NCI-H2107 (cell line): Measurements from ENCODE around the gene APAF1.

Experiments used
- DNase-seq: peaks from one replicate; lab custom pipeline; 2025; lab: John Stamatoyannopoulos, UW

APAF1 gene

GRCh38 chr12:98758331-98758730, 113.2 kb downstream of the APAF1 start:
- DNase-seq: no peak

DNA sequence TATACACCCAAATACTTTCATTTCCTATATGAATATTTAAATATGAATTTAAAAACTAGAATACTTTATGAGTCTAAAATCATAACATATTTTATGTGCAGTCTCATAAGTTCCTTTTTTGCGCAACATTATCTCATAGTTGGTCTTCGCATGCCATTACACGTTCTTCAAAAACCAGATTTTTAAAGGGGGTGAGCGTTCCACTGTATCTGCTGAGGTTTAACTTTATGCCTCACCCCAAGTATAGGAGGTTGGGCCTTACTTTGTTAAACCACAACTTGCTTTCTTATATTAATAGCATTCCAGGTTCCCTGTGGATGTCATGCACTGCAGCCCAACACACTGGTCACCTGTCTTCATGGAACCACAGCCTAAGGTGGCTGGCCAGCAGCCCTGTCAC, 118.6 kb downstream of the APAF1 start:
- DNase-seq: no peak

DNA sequence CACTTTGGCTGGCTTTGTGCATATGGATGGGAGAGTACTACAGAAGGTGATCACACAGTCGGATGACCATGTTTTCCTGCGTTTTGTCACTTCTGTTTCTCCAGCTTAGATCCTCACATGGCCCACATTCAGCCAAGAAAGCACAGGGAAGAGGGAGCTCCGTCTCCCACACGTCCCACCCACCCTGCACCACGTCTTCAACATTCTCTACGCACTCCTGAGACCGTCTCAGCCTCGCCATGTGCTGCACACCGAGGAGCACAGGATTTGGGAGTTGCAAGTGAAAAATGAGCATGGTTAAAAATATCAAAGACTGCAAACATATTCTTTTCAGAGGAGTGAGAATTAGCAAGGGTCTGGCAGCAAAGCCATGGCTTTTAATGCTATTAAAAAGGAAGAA, 122.2 kb downstream of the APAF1 start:
- no peak for DNase-seq

DNA sequence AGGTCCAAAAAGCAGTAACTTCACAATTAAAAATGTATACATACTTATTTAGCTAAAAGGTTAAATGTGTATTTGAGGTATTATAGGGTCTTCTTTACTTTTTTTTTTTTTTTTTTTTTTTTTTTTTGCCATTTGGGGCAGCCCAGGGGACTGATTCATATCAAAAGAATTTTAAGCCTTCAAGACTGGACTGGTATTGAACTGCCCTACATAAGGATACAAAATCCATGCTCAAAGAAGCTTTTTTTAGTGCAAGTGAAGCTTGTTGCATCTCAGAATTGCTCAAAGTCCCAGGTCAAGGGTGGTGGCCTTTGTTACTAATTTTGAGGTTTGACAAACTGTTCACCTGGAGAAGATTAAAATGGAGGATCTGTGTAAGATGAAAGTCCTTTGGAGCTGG, 124.0 kb downstream of the APAF1 start:
- DNase-seq: no peak

DNA sequence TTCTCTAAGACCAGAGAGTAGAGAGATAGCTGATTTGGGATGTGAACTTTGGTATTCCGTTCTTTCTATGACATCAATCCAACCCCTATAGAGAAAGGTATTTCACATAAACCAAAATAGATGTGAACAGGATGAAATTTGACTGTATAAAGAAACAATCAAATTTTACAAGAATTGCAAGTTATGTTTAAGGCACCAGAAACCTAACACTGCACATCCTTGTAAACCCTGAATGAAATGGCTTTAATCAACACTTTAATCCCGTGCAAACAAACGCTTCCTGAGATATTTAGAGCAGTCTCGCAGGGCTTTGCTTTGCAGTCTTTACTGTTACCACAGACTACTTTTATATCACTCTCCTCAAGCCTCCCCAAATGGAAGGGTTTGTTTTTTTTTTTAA, 125.1 kb downstream of the APAF1 start:
- DNase-seq: no peak

- DNase-seq: no peak
Measured at GRCh38 chr12:98771811-98772752, 127.0 kb downstream of the APAF1 start.

- DNase-seq: no peak
Measured at GRCh38 chr12:98772818-98773217, 127.7 kb downstream of the APAF1 start.

- DNase-seq: no peak
Measured at GRCh38 chr12:98780261-98780660, 135.2 kb downstream of the APAF1 start.

DNA sequence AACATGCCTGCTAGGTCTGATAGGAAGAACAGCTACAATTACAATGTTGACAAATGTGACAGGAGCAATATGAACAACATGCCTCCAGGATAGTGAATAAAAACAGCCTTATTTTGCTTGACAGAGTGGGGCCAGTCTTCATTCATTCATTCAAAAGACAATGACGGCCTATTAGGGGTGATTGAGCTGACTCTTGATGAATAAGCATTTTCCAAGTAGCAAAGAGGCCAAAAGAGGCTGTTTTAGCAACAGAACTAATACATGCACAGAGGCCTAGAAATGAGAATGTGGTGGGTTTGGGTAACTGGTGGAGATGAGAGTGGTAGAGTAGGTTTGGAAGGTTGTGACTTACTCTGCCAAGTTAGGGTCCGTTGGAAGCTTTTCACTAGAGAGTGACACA, 138.3 kb downstream of the APAF1 start:
- no peak for DNase-seq
